Measurements from ENCODE around the gene DHODH.
A peak's percentile ranks its signal among the peaks of the same experiment; 100 is the strongest.

The DHODH gene

GRCh38 chr16:72014675-72015074, 6.1 kb downstream of the DHODH start:
- TF ChIP-seq CTCF (conservative IDR thresholded peaks at IDR 0.05; ENCODE audit: low read length), result no peak
- no peak for DNase-seq (ENCODE audit: low read depth)
- H3K4me3 ChIP-seq (ENCODE audit: low read length), result no peak overlapping the region

GRCh38 chr16:72015124-72015523, 6.6 kb downstream of the DHODH start:
- H3K4me3 ChIP-seq (ENCODE audit: low read length), result no peak overlapping the region
- DNase-seq (ENCODE audit: low read depth), result no peak
- no peak for TF ChIP-seq CTCF (conservative IDR thresholded peaks at IDR 0.05; ENCODE audit: low read length)

GRCh38 chr16:72018470-72018869, 9.9 kb downstream of the DHODH start:
- TF ChIP-seq CTCF (conservative IDR thresholded peaks at IDR 0.05; ENCODE audit: low read length), result no peak
- H3K4me3 ChIP-seq (ENCODE audit: low read length), result no peak overlapping the region
- DNase-seq (ENCODE audit: low read depth), result no peak

- no peak for DNase-seq (ENCODE audit: low read depth)
- TF ChIP-seq CTCF (conservative IDR thresholded peaks at IDR 0.05; ENCODE audit: low read length), result peak; percentile 21; the same call in 1 of the 2 replicates
These were observed 12.5 kb downstream of the DHODH start for GRCh38 chr16:72021043-72021442.

GRCh38 chr16:72022127-72022526, 13.6 kb downstream of the DHODH start:
- H3K4me3 ChIP-seq (ENCODE audit: low read length), result no peak overlapping the region
- DNase-seq (ENCODE audit: low read depth), result no peak
- TF ChIP-seq CTCF (conservative IDR thresholded peaks at IDR 0.05; ENCODE audit: low read length), result no peak

More at GRCh38 chr16:72021043-72021442, 12.5 kb downstream of the DHODH start:
- no peak overlapping the region for H3K4me3 ChIP-seq (ENCODE audit: low read length)

- TF ChIP-seq CTCF (conservative IDR thresholded peaks at IDR 0.05; ENCODE audit: low read length), result no peak
- H3K4me3 ChIP-seq (ENCODE audit: low read length), result no peak overlapping the region
- DNase-seq (ENCODE audit: low read depth), result no peak
These were observed 15.4 kb downstream of the DHODH start for GRCh38 chr16:72023962-72024361.

- no peak for TF ChIP-seq CTCF (conservative IDR thresholded peaks at IDR 0.05; ENCODE audit: low read length)
- no peak overlapping the region for H3K4me3 ChIP-seq (ENCODE audit: low read length)
- DNase-seq (ENCODE audit: low read depth), result no peak
These were observed 16.4 kb downstream of the DHODH start for GRCh38 chr16:72024862-72025382.
